ENCODE data around the gene UNC5CL. TPM values are rescaled to one million over a fixed set of nuclear protein-coding genes. Genes with fewer than 3 reads are reported as not detected.

Gene UNC5CL
- total RNA-seq, 1 experiment from 2014 or later = 2.2 TPM

GRCh38 chr6:41045664-41046063, 6.6 kb upstream of the UNC5CL start (continued):
- TF ChIP-seq ZBTB33 (IDR thresholded peaks at IDR 0.05; ENCODE audit: extremely low read depth, insufficient replicate concordance, low read length) (no peak), MAX (IDR thresholded peaks at IDR 0.05) (no peak), POLR2AphosphoS5 (IDR thresholded peaks at IDR 0.05; ENCODE audit: low read depth, low read length) (no peak), SIN3A (IDR thresholded peaks at IDR 0.05; ENCODE audit: low read depth) (no peak), ZFX (IDR thresholded peaks at IDR 0.05) (no peak), EZH2 (IDR thresholded peaks at IDR 0.05) (no peak), SP1 (IDR thresholded peaks at IDR 0.05; ENCODE audit: low read depth) (no peak), JUND (IDR thresholded peaks at IDR 0.05) (no peak), SRF (IDR thresholded peaks at IDR 0.05; ENCODE audit: low read depth) (no peak), EGR1 (IDR thresholded peaks at IDR 0.05; ENCODE audit: low read depth) (no peak)

DNA sequence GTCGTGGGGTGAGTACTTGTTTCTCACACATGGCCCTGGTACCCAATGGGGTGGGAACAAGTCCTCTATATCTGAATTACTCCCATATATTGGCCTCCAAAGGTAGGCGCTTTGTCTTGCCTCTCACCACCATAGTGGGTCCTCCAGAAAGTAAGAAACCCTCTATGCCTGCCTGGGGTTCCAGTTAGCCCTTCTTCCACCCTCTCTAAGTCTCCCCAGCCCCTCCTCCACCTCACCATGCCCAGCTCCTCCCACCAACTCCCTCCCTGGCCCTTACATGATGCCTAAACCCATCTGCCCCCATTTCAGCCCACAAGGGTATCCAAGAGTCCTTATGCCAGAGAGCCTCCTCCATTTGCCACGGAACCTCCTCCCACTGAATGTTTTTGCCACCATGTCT, 4.1 kb upstream of the UNC5CL start:
- no peaks in the 10 kb centered on the region for H3K9me3 ChIP-seq (ENCODE audit: control insufficient read depth in 1 of 2, insufficient read depth in 1 of 2, low read depth in 1 of 2, low read length in 2 of 2)
- no peaks in the 10 kb centered on the region for H3K36me3 ChIP-seq (ENCODE audit: control insufficient read depth in 1 of 2, insufficient read depth in 2 of 2, low read length in 2 of 2)
- DNase-seq (ENCODE audit: low read depth, low spot score) = no peak
- TF ChIP-seq EZH2 (IDR thresholded peaks at IDR 0.05) (no peak), ZNF274 (IDR thresholded peaks at IDR 0.05; ENCODE audit: low read depth, low read length) (no peak), ZFX (IDR thresholded peaks at IDR 0.05) (no peak), TCF7L2 (IDR thresholded peaks at IDR 0.05; ENCODE audit: borderline replicate concordance, extremely low read depth, insufficient read depth, insufficient read length) (no peak), REST (IDR thresholded peaks at IDR 0.05; ENCODE audit: low read depth) (no peak), RAD21 (IDR thresholded peaks at IDR 0.05; ENCODE audit: low read depth) (no peak), ELF1 (IDR thresholded peaks at IDR 0.05; ENCODE audit: borderline replicate concordance, low read depth) (no peak), JUND (IDR thresholded peaks at IDR 0.05) (no peak), CEBPB (IDR thresholded peaks at IDR 0.05; ENCODE audit: low read depth) (no peak), EZH2phosphoT487 (IDR thresholded peaks at IDR 0.05; ENCODE audit: borderline replicate concordance) (no peak), EGR1 (IDR thresholded peaks at IDR 0.05; ENCODE audit: low read depth) (no peak), FOSL1 (IDR thresholded peaks at IDR 0.05; ENCODE audit: low read depth) (no peak)
- TF ChIP-seq, protein P1, sequence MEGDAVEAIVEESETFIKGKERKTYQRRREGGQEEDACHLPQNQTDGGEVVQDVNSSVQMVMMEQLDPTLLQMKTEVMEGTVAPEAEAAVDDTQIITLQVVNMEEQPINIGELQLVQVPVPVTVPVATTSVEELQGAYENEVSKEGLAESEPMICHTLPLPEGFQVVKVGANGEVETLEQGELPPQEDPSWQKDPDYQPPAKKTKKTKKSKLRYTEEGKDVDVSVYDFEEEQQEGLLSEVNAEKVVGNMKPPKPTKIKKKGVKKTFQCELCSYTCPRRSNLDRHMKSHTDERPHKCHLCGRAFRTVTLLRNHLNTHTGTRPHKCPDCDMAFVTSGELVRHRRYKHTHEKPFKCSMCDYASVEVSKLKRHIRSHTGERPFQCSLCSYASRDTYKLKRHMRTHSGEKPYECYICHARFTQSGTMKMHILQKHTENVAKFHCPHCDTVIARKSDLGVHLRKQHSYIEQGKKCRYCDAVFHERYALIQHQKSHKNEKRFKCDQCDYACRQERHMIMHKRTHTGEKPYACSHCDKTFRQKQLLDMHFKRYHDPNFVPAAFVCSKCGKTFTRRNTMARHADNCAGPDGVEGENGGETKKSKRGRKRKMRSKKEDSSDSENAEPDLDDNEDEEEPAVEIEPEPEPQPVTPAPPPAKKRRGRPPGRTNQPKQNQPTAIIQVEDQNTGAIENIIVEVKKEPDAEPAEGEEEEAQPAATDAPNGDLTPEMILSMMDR (IDR thresholded peaks at IDR 0.05 in 2 of 3, conservative IDR thresholded peaks at IDR 0.05 in 1 of 3; ENCODE audit: borderline replicate concordance in 1 of 3, insufficient read depth in 1 of 3, low read depth in 2 of 3, low read length in 2 of 3) = no peak
- no peak for ATAC-seq
- intact Hi-C loops (cut with micrococcal nuclease) = no loop called here
- H3K9ac ChIP-seq (ENCODE audit: low read length) = no peak overlapping the region
- ChIA-PET RAD21 (ENCODE audit: low non-redundant PET in 1 of 2, low total read pairs in 2 of 2, uncharacterized antibody in 2 of 2, unreplicated experiment in 2 of 2) (no interaction called here), POLR2A (no interaction called here), CTCF (no interaction called here)
- H4K20me1 ChIP-seq (ENCODE audit: insufficient read depth) = no peaks in the 10 kb centered on the region
- no peaks in the 10 kb centered on the region for H3K27me3 ChIP-seq (ENCODE audit: insufficient read depth, low read length)
- no peaks in the 10 kb centered on the region for H3K9me2 ChIP-seq (ENCODE audit: insufficient read depth)
- no peak overlapping the region for H3K4me3 ChIP-seq (replicated peaks in 1 of 2; ENCODE audit: low read depth in 1 of 2, low read length in 2 of 2)
- BruUV-seq (replicated peaks) = no TSS peak
- no peak overlapping the region for H3K4me2 ChIP-seq (ENCODE audit: low read length)
- H2AFZ ChIP-seq (ENCODE audit: low read depth, low read length, poor library complexity, severe bottlenecking) = no peak overlapping the region
- no peak overlapping the region for H3K27ac ChIP-seq (ENCODE audit: low read depth, low read length)
- H3K4me1 ChIP-seq (ENCODE audit: control insufficient read depth in 1 of 2, insufficient read depth in 2 of 2, low read length in 2 of 2) = peaks cover 20 to 28% of the 10 kb centered on the region in 2 experiments; a peak in 3 of 4 replicates
- no peaks in the 10 kb centered on the region for H3K79me2 ChIP-seq (ENCODE audit: insufficient read depth, low read length)
